Measurements from ENCODE around the gene DTX1.

DNA sequence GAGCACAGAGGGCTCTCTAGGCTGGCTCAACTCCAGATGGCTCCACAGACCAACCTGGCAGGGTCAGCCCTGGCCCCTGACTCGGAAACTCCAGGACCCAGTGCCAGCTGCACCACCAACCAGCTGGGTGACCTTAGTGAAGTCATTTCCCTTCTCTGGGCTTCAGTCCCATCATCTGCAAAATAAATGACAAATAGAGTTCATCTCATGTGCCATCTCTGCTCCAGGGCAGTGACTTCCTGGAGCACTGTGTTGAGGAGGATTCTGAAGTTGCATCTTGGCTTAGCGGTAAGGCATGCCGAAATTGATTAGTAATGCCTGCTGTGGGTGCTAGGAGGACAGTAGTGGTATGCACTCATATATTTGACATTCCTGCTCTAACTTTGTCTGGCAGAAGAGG is 31.5 kb downstream of the DTX1 start:
- TF ChIP-seq GATA2 (IDR thresholded peaks at IDR 0.05; ENCODE audit: low read depth, low read length), result no peak
- no peak for TF ChIP-seq GATA3 (IDR thresholded peaks at IDR 0.05; ENCODE audit: low read depth, low read length)

Data from SH-SY5Y (cell line).